Myometrial cell (primary cell): ENCODE measurements around the gene SCYL1. TPM values are rescaled to one million over a fixed set of nuclear protein-coding genes. Genes with fewer than 3 reads are reported as not detected.

ENCODE experiments used
- total RNA-seq: library from RNA; depleted of rRNA; stranded (reverse); fragments of >200 nt; gene quantifications from 2 replicates; pipeline ENCODE4 v1.2.3, GENCODE V29; 2015

The SCYL1 gene
- 142 and 159 TPM in 2 replicates for total RNA-seq

DNA sequence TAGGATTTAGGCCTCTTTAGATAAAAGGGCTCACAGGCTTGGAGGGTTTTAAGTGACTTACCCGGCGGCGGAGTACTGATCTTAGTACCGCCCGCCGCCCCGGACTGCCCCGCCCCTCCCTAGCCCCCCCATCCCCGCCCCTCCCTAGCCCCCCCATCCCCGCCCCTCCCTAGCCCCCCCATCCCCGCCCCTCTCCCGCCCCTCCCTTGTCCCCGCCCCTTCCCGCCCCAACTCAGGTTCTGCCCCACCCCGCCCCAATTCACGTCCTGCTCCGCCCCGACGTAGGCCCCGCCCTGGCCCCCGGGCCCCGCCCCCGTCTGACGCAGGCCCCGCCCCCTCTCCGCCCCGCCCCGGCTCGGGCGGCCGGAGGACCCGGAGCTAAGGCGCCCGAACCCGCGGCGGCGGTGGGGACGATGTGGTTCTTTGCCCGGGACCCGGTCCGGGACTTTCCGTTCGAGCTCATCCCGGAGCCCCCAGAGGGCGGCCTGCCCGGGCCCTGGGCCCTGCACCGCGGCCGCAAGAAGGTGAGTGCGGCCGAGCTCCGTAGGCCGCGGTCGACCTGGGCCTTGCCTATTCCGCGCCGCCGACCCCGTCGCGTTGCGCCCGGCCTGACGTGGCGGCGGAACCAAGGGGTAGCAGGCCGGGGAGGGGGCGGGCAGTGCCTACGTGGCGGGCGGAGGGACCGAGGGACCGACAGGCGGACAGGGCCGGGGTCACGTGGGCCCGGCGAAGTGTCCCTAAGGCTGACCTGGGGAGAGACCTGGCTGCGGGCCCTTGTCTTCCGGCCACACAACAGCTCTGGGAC is at the start of gene SCYL1:
Gene SCYL1, plus strand, starts transcription at position 343 of the 805 bp plus-strand sequence. Its CDS starts 71 bp downstream, at position 414.

DNA sequence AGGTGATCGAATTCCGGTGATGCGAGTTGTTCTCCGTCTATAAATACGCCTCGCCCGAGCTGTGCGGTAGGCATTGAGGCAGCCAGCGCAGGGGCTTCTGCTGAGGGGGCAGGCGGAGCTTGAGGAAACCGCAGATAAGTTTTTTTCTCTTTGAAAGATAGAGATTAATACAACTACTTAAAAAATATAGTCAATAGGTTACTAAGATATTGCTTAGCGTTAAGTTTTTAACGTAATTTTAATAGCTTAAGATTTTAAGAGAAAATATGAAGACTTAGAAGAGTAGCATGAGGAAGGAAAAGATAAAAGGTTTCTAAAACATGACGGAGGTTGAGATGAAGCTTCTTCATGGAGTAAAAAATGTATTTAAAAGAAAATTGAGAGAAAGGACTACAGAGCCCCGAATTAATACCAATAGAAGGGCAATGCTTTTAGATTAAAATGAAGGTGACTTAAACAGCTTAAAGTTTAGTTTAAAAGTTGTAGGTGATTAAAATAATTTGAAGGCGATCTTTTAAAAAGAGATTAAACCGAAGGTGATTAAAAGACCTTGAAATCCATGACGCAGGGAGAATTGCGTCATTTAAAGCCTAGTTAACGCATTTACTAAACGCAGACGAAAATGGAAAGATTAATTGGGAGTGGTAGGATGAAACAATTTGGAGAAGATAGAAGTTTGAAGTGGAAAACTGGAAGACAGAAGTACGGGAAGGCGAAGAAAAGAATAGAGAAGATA is 25.7 kb upstream of the SCYL1 start, which contains the start of gene MALAT1:
Gene MALAT1, plus strand, starts transcription at position 69 of the 736 bp plus-strand sequence.

GRCh38 chr11:65558002-65558929 is 33.4 kb downstream of the SCYL1 start, which contains the start of gene LTBP3:
TSS of gene LTBP3 (minus strand) at chr11:65558359. CDS start at chr11:65557959, 400 bp downstream.

GRCh38 chr11:65569973-65570918 is 45.4 kb downstream of the SCYL1 start, which contains the start of gene ZNRD2:
TSS of gene ZNRD2 (plus strand) at chr11:65570477. CDS start at chr11:65570492, 15 bp downstream.

GRCh38 chr11:65572356-65573051 is 47.6 kb downstream of the SCYL1 start, which contains the start of gene FAM89B:
TSS of gene FAM89B (plus strand) at chr11:65572538. CDS start at chr11:65572670, 132 bp downstream.

DNA sequence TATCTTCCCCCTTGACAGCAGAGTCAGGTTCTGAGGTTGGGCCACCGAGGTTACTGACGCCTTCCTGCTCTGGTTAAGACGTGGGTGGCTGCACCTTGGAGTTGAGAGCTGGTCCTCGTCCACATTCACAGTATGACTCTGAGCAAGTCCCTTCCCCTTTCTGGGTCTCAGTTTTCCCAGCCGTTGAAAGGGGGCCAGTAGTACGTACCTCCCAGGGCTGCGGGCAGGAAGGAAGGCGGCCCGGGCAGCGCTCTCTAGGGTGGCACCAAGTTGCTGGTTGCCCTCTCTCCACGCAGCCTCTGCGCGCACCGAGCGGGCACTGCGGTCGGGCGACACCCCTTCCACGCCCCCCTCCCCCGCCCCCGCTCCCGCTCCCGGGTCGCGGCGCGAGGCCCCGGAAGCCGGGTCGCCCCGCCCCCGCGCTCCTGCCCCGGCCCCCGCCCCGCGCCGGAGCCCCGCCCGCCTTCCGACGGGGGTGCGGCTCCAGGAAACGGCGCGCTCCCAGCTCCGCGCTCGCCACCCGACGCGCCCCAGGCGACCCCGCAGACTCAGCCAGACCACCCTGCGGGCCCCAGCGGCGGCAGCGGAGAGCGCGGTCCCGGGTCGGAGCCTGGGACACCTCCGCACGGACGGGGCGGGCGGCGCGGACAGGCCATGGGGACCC is 50.8 kb downstream of the SCYL1 start, which contains the start of gene EHBP1L1:
Gene EHBP1L1, plus strand, starts transcription at position 486 of the 664 bp plus-strand sequence. CDS start 250 bp downstream, outside the sequence.

Other genes starting within 250 kb of the SCYL1 start
- gene CDC42EP2, start 210.2 kb upstream of the SCYL1 start, total RNA-seq, result 32.4 and 33.4 TPM in 2 replicates
- gene DPF2, start 191.2 kb upstream of the SCYL1 start, total RNA-seq, result 42.2 and 51.0 TPM in 2 replicates
- not detected in 2 replicates for gene TIGD3, start 170.3 kb upstream of the SCYL1 start, total RNA-seq
- under 0.01 and 1.1 TPM in 2 replicates for gene SLC25A45, start 142.4 kb upstream of the SCYL1 start, total RNA-seq
- 22.9 and 32.3 TPM in 2 replicates for gene FRMD8, start 138.4 kb upstream of the SCYL1 start, total RNA-seq
- gene NEAT1, start 102.3 kb upstream of the SCYL1 start, total RNA-seq, result 9.2 and 10.8 TPM in 2 replicates
- 582 and 817 TPM in 2 replicates for gene MALAT1, start 26.0 kb upstream of the SCYL1 start, total RNA-seq
- 58.7 and 68.9 TPM in 2 replicates for gene LTBP3, start 33.3 kb downstream of the SCYL1 start, total RNA-seq
- gene ZNRD2, start 45.4 kb downstream of the SCYL1 start, total RNA-seq, result 72.9 and 80.5 TPM in 2 replicates
- gene FAM89B, start 47.5 kb downstream of the SCYL1 start, total RNA-seq, result 30.1 and 33.7 TPM in 2 replicates
- 60.0 and 65.9 TPM in 2 replicates for gene EHBP1L1, start 51.0 kb downstream of the SCYL1 start, total RNA-seq
- not detected in 2 replicates for gene KCNK7, start 70.7 kb downstream of the SCYL1 start, total RNA-seq
- gene MAP3K11, start 89.1 kb downstream of the SCYL1 start, total RNA-seq, result 32.8 and 44.4 TPM in 2 replicates
- 33.3 and 36.0 TPM in 2 replicates for gene PCNX3, start 90.7 kb downstream of the SCYL1 start, total RNA-seq
- 34.9 and 42.1 TPM in 2 replicates for gene SIPA1, start 113.0 kb downstream of the SCYL1 start, total RNA-seq
- gene RELA, start 137.8 kb downstream of the SCYL1 start, total RNA-seq, result 28.8 and 37.6 TPM in 2 replicates
- 27.1 and 34.3 TPM in 2 replicates for gene KAT5, start 187.2 kb downstream of the SCYL1 start, total RNA-seq
- gene RNASEH2C, start 195.7 kb downstream of the SCYL1 start, total RNA-seq, result 81.2 and 103 TPM in 2 replicates